Suppressor macrophage treated with lipopolysaccharide for 1 hour (primary cell): Measurements from ENCODE around the gene NPEPL1.
"Not testable (repeated sequence)": the region's sequence is repeated elsewhere in the genome, so short reads cannot be mapped to it uniquely, and the experiment has no call there.

Source experiments
- DNase-seq, 3 donors: peaks; one replicate each; pipeline ENCODE4 v3.0.0-alpha.2; 2020 to 2022

NPEPL1 gene

GRCh38 chr20:58743929-58744534 lies 51.4 kb downstream of the NPEPL1 start:
- DNase-seq: no peak

DNA sequence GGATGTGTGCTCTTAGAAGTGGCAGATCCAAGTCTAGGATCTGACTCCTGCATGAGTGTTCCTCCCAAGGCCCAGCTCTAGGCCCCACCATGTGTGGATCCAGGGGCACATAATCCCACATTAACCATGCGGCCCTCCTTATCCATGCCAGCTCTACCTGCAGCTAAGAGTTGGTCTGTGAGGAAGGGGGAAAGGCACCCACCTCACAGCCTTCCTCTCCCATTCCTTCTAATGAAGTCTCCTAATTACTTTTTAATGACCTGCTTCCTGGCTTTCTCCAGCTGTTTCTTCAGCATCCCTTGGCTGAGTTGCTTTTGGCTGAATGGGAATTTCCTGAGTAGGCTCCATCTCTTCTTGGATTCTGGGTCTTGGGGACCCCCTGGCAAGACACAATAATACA lies 52.2 kb downstream of the NPEPL1 start:
- DNase-seq: no peak

DNA sequence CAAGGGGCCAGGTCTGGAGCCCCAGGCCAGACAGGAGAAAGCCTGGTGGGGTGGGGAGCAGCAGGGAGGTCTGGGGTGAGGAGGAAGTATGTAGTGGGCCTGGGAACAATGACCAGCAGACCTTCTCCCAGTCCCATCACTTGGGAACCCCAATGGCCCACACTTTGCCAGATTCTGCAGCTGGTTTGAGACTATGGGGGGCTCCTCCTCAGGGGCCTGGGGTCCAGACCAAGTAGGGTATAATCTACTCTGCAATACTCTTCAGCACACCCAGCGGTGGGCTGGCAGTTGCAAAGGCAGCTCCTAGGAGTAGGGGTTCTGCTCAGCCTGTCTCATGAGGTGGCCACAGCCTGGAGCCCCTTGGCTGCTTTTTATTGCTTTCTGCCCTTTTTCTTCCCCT lies 52.8 kb downstream of the NPEPL1 start:
- DNase-seq: no peak

GRCh38 chr20:58746620-58747019 lies 54.0 kb downstream of the NPEPL1 start:
- DNase-seq: no peak

DNA sequence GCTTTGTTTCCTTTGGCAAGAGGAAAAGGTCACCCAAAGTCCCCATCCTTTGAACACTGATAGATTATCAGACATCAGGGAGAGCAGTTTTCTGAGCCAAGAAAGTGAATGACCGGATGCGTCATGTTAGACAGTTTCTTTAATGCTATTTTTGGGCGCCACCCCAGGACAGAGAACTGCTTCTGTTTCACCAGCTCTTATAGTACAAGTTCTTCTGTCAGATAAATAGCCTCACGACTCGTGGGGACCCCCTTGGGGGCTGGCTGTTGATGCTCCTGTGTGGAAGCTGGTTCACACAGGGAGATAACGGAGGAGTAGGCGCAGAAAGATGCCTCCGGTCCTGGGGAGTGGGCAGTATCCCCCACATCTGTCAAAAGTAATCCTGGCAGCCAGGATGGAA lies 54.6 kb downstream of the NPEPL1 start:
- no peak for DNase-seq

DNA sequence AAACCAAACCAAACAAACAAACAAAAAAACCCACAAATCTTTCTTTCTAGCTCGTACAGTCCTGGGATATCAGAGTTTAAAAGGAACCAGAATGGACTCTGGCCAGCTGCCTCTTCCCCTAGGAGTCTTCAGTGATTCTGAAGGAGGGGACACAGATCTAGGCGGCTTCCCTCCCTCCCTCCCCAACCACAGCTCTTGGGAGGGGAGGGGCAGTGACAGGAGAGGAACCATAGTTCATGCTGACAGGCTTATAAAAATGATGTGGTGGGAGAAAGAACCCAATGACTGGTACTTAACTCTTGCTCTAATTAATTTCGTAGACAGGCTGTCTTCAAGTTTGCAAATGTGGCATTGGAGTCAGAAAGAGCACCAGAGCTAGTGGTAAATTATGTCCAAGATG lies 56.0 kb downstream of the NPEPL1 start:
- DNase-seq: no peak

- DNase-seq: no peak
These were observed 56.6 kb downstream of the NPEPL1 start for GRCh38 chr20:58749098-58749769.

DNA sequence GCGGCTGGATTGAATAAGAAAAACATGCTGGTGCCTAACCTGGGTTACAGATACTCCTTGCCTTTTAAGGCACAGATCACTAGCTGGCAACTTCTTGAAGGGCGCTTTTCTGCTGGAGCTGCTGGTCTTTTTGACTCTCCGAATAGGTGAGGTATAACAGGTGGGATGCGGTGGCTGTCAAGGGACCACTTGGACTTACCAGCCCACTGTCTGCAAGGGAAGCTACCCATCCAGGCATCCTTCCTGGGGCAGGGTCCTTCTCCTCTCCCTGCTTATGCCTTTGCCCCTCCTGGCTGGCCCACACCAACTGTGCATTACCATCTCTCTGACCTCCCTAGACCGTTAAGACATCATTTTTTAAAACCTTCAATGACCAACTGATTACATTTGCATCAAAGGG lies 57.4 kb downstream of the NPEPL1 start:
- DNase-seq: no peak

GRCh38 chr20:58750706-58751105 lies 58.1 kb downstream of the NPEPL1 start:
- peak; percentile 56 to 58 (median 57) for DNase-seq

DNA sequence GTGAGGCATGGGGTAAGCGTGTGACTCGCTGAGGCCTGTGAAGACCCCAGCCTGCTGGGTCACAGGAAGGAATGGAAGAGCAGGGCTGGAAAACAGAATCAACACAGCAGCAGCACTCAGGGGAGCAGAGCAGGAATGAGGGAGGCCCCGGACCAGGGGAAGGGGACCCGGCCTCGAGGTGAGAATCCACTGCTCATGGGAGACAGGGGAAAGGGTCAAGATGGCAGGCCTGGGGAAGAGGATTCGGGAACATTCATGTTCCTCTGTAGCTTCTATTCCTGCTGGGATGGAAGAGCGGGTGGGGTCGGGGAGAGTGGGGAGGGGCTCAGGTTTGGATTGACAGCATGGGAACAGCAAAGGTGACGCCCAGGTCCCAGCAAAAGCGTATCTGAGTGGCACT lies 59.4 kb downstream of the NPEPL1 start:
- no peak for DNase-seq

DNA sequence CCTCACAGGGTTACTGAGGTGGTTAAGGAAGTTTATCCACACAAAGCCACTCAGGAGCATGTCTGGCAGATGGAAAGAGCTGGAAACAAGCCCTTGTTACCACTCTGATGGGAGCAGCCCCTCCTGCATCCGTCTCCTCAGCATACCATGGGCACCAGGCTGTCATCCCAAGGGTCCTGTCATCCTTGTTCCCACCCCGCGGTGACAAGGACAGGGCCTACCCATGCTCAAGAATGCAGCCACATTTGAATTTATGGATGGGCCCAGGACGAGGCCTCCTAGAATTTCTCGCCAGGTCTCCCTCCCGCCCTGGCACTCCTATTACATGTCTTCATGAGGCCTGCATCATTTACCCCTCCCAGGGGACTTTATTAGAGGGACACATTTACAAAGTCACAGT lies 60.0 kb downstream of the NPEPL1 start:
- DNase-seq: no peak

GRCh38 chr20:58753267-58753921 lies 60.8 kb downstream of the NPEPL1 start:
- DNase-seq: no peak

DNA sequence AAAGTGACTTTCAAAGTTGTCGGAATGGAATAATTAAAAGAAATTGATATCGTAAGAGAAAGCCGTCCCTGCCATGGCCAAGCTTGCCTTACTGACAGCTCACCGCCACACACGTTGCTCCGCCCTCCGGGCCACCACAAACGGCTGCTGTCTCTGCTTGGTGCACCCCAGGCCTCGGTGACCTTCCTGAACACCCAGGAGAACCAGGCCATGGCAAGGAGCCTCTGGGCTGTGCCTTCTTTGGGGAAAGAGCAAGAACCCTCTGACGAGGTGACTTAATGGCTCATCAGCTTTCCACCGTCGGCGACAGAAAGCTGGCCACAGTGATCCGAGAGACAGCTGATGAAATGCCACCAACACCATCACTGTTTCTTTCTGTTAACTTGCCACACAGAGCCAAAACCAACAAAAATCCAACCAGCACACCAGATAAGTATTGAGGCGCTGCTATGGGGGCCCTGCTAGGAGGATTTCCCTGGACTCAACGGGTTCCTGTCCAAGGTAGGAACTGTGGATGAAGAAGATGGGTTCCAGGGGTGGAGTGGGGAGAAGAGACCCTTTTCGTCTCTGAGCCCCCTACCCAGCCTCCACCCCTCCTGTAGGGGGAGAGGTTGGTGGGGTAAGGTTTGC lies 61.4 kb downstream of the NPEPL1 start:
- DNase-seq: no peak

DNA sequence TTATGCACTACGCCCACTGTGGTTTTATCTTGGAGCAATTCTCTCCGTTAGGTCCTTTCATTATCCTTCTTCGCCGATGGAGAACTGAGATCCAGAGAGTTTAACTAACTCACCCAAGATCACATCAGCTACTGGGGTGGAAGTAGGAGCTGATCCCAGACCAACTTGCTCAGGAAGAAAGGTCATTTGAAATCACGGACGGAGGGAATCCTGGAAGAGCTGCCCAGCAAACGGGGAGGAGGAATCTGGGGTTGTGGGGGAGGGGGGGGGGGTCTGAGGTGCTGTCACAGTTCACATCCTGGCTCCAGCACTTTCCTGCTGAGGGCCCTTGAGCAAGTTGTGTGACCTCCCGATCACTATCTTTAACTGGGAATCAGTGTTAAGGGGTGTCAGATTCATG lies 62.0 kb downstream of the NPEPL1 start:
- DNase-seq: no peak

- no peak for DNase-seq
These were observed 62.6 kb downstream of the NPEPL1 start for GRCh38 chr20:58755062-58755697.

DNA sequence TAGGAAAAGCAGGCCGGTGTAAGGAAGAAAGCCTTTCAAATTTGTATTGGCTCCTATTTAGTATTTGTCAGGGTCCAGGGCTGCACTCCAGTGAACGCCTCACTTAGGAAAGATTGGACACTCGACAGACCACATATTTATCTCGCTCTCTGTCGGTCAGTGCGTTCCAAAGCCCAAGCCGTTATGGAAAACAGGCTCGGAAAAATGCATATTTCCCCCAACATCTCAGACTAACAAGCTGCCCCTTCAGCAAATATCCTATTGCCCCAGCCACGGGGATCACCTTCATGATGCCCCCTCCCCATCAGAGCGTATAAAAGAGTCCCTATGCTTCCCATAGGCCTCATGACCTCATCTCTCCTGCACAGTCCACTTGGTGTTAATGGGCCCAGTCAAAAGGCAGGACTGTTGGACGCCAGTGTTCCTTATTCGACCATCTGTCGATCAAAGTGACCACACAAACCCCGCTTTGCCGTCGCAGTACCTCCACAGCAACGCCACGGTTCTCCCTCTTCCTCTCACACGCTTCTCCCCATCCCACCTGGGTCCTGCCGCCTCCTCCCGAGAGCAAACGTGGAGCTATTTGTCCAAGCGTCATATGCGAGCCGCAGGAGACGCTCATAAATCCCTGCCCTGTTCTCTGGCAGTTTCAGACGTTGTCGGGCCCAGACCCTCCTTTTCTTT lies 63.3 kb downstream of the NPEPL1 start:
- no peak for DNase-seq

DNA sequence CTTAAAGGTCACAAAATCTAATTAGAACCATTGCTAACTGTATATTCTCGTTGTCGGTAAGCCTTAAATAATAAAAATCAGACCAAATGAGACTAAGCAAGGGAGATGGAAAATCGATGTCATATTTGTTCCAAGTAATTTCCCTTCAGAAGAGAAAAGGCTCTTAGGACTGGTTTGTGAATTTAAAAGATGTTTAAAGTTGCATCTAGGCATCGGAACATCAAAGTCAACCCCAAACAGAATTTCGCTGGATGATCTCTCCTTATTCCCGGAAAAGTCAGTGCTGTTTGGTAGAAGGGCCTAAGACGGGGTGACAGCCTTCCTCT lies 63.8 kb downstream of the NPEPL1 start:
- no peak for DNase-seq

DNA sequence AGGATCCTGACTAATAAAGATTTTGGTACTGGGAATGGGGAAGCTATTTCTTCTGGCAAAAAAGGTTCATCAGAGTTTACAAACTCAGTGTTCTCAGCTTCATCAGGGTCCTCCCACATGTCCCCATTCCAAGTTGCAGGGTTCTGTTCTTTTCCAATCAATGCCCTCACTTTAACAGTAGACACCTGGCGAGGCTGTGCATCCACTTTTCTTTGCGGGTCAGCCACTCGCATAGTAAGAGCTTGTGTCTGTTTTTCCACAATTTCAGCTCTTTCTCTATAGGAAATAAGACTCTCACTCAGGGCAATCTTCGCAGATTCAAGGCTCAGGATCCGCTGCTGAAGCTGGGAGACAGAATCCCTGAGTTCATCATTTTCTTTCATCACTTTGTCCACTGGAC lies 65.0 kb downstream of the NPEPL1 start:
- not testable (repeated sequence) for DNase-seq

GRCh38 chr20:58759947-58760346 lies 67.3 kb downstream of the NPEPL1 start:
- no peak for DNase-seq

GRCh38 chr20:58760856-58761255 lies 68.3 kb downstream of the NPEPL1 start:
- DNase-seq: peak; percentile 37 to 63 (median 51)

DNA sequence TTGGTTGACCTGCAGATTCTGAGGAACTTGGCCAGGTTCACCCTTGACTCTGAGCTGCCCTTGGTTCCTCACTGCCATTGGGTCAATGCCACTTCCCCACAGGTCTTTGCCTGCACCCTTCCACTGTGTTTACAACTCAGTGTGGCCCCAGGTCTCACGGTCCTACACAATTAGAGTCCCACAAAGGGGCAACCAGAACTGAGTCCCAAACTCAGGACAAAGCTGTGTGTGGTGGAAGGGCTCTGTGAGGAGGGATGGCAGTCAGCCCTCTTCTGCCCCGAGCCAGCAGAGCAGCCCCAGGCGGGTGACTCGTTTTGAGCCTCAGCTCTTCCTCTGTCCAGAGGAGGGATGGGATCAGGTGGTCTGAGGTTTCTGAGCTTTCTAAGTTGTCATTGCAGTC lies 69.5 kb downstream of the NPEPL1 start:
- DNase-seq: no peak

- no peak for DNase-seq
These were observed 70.5 kb downstream of the NPEPL1 start for GRCh38 chr20:58763076-58763475.
